ENCODE results near the gene PLEKHM2. TPM values are rescaled to one million over a fixed set of nuclear protein-coding genes. Genes with fewer than 3 reads are reported as not detected.

The PLEKHM2 gene
- total RNA-seq, 1 donor from 2014 or later: 80.4 TPM

GRCh38 chr1:15771836-15772515 is 87.9 kb downstream of the PLEKHM2 start:
- Histone ChIP-seq H3K9me3 (no peaks in the 10 kb centered on the region), H3K36me3 (peaks cover 54% of the 10 kb centered on the region), H3K27ac (no peak overlapping the region), H3K4me3 (no peak overlapping the region), H3K27me3 (ENCODE audit: low read depth) (no peaks in the 10 kb centered on the region), H3K4me1 (no peaks in the 10 kb centered on the region)
- ATAC-seq (no peak), DNase-seq (no peak)
- no peak for TF ChIP-seq CTCF (IDR thresholded peaks at IDR 0.05)
- intact Hi-C loops (cut with DNase I): no loop called here

- ATAC-seq (no peak), DNase-seq (no peak)
- no peaks in the 10 kb centered on the region for H3K9me3 ChIP-seq
- H3K36me3 ChIP-seq: peaks cover 44% of the 10 kb centered on the region
- no peak for TF ChIP-seq CTCF (IDR thresholded peaks at IDR 0.05)
- H3K4me1 ChIP-seq: no peaks in the 10 kb centered on the region
- H3K4me3 ChIP-seq: no peak overlapping the region
- intact Hi-C loops (cut with DNase I): no loop called here
- no peaks in the 10 kb centered on the region for H3K27me3 ChIP-seq (ENCODE audit: low read depth)
- H3K27ac ChIP-seq: no peak overlapping the region
Measured at GRCh38 chr1:15775706-15776105, 91.6 kb downstream of the PLEKHM2 start.

- ATAC-seq: no peak
- no peak for TF ChIP-seq CTCF (IDR thresholded peaks at IDR 0.05)
- intact Hi-C loops (cut with DNase I): no loop called here
- Histone ChIP-seq H3K4me1 (no peaks in the 10 kb centered on the region), H3K9me3 (no peaks in the 10 kb centered on the region), H3K27ac (no peak overlapping the region), H3K27me3 (ENCODE audit: low read depth) (no peaks in the 10 kb centered on the region), H3K4me3 (no peak overlapping the region), H3K36me3 (peaks cover 32% of the 10 kb centered on the region)
- no peak for DNase-seq
Measured at GRCh38 chr1:15777909-15778707, 94.0 kb downstream of the PLEKHM2 start.

Other genes with a start within 250 kb of the PLEKHM2 start
- gene CTRC, start 245.9 kb upstream of the PLEKHM2 start, total RNA-seq: not detected
- not detected for gene CELA2A, start 227.6 kb upstream of the PLEKHM2 start, total RNA-seq
- not detected for gene CELA2B, start 208.2 kb upstream of the PLEKHM2 start, total RNA-seq
- gene CASP9, start 160.1 kb upstream of the PLEKHM2 start, total RNA-seq: 16.4 TPM
- gene DNAJC16, start 157.5 kb upstream of the PLEKHM2 start, total RNA-seq: 23.9 TPM
- not detected for gene AGMAT, start 99.3 kb upstream of the PLEKHM2 start, total RNA-seq
- gene DDI2, start 66.9 kb upstream of the PLEKHM2 start, total RNA-seq: 48.8 TPM
- 3.5 TPM for gene SLC25A34, start 51.9 kb downstream of the PLEKHM2 start, total RNA-seq
- gene TMEM82, start 58.2 kb downstream of the PLEKHM2 start, total RNA-seq: not detected
- 20.1 TPM for gene FBLIM1, start 74.5 kb downstream of the PLEKHM2 start, total RNA-seq
- 1.1 TPM for gene UQCRHL, start 123.3 kb downstream of the PLEKHM2 start, total RNA-seq
- gene SPEN, start 163.4 kb downstream of the PLEKHM2 start, total RNA-seq: 54.7 TPM